ENCODE measurements around the gene CCR6. TPM values are rescaled to one million over a fixed set of nuclear protein-coding genes. Genes with fewer than 3 reads are reported as not detected.

CCR6 gene
- total and polyA plus RNA-seq, 2 of the 13 experiments (the other 11 are each of a cell fraction or from before 2014, with no cell fraction given) = 4.5 to 8.7 TPM

DNA sequence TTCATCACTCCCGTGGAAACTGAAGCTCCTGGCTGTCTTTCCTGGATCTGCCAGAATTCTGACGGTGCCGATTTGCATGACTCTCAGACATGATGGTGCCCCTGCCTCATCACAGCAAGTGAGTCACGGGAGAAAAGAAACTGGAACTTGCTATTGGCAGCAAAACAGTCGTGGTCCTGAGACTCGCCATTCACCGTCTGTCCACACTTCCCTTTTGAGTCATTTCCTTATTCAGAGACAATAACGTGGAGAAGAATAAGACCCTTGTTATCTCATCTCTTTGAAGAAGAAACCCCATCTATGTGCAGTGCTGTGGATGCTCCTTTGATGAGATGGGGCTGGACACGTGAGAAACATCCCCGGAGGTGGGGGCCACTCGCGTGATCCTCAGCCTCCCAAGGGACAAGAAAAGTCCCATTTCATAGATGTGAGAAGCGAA lies 30.6 kb downstream of the CCR6 start:
- ChIA-PET POLR2A (no interaction called here), CTCF (ENCODE audit: low intra/inter-chr PET ratio, low total read pairs) (no interaction called here)
- DNase-seq (ENCODE audit: low spot score) (peak; percentile 15), FAIRE-seq (no peak), ATAC-seq (no peak)
- TF ChIP-seq MNT (IDR thresholded peaks at IDR 0.05) (no peak), BHLHE40 (IDR thresholded peaks at IDR 0.05; ENCODE audit: low read length) (peak; percentile 68), SOX5 (CRISPR knock-in tag; IDR thresholded peaks at IDR 0.05; ENCODE audit: borderline replicate concordance) (0 out of 2 replicates have a peak, but pooled peaks have one; percentile 13), IRF2 (CRISPR knock-in tag; IDR thresholded peaks at IDR 0.05) (no peak)
- Histone ChIP-seq H2AFZ (ENCODE audit: low read length) (no peak overlapping the region), H3K27me3 (ENCODE audit: control insufficient read depth in 1 of 2, insufficient read depth in 2 of 2, low read length in 2 of 2) (peaks cover 12 to 91% of the 10 kb centered on the region in 2 experiments), H3K9ac (ENCODE audit: insufficient read depth, low read depth, low read length) (no peak overlapping the region), H3K36me3 (replicated peaks in 1 of 2; ENCODE audit: control insufficient read depth in 1 of 2, insufficient read depth in 2 of 2, low read length in 2 of 2) (no peaks in the 10 kb centered on the region), H4K20me1 (ENCODE audit: insufficient read depth, low read length) (no peaks in the 10 kb centered on the region), H3K27ac (ENCODE audit: extremely low read length, insufficient read depth, low read length) (no peak overlapping the region), H3K4me3 (replicated peaks in 1 of 3; ENCODE audit: insufficient read depth in 1 of 3, low read depth in 2 of 3, low read length in 3 of 3) (no peak overlapping the region), H3K79me2 (ENCODE audit: insufficient read depth, low read length) (no peaks in the 10 kb centered on the region), H3K9me3 (ENCODE audit: low read length) (no peaks in the 10 kb centered on the region), H3K4me1 (ENCODE audit: insufficient read depth, low read length) (peaks cover 14% of the 10 kb centered on the region; the same call in 1 of the 2 replicates), H3K4me2 (ENCODE audit: low read depth, low read length) (0 out of 2 replicates have a peak overlapping the region, but pooled peaks have one; percentile 13)
- no TSS peak for BruUV-seq (replicated peaks)
- intact Hi-C loops (cut with micrococcal nuclease; ENCODE audit: unreplicated experiment) = no loop called here
- 14% methylated on average over 13 of the region's 13 CpGs for WGBS (ENCODE audit: low lambda C conversion rate)
- in situ Hi-C loops (cut with HindIII; ENCODE audit: extremely low pct_ligation_motif_present, low pct_unique_long_range_greater_than_20kb) = no loop called here

- Histone ChIP-seq H3K9ac (ENCODE audit: insufficient read depth, low read depth, low read length) (no peak overlapping the region), H3K27ac (ENCODE audit: extremely low read length, insufficient read depth, low read length) (no peak overlapping the region), H3K4me2 (ENCODE audit: low read depth, low read length) (no peak overlapping the region), H3K36me3 (replicated peaks in 1 of 2; ENCODE audit: control insufficient read depth in 1 of 2, insufficient read depth in 2 of 2, low read length in 2 of 2) (no peaks in the 10 kb centered on the region), H4K20me1 (ENCODE audit: insufficient read depth, low read length) (no peaks in the 10 kb centered on the region), H3K4me3 (replicated peaks in 1 of 3; ENCODE audit: insufficient read depth in 1 of 3, low read depth in 2 of 3, low read length in 3 of 3) (no peak overlapping the region), H3K4me1 (ENCODE audit: insufficient read depth, low read length) (peaks cover 14% of the 10 kb centered on the region; the same call in 1 of the 2 replicates), H3K9me3 (ENCODE audit: low read length) (no peaks in the 10 kb centered on the region), H3K27me3 (ENCODE audit: control insufficient read depth in 1 of 2, insufficient read depth in 2 of 2, low read length in 2 of 2) (peaks cover 11 to 87% of the 10 kb centered on the region in 2 experiments; a peak in 4 of 5 replicates), H2AFZ (ENCODE audit: low read length) (no peak overlapping the region), H3K79me2 (ENCODE audit: insufficient read depth, low read length) (no peaks in the 10 kb centered on the region)
- BruUV-seq (replicated peaks) = no TSS peak
- intact Hi-C loops (cut with micrococcal nuclease; ENCODE audit: unreplicated experiment) (no loop called here), in situ Hi-C loops (cut with HindIII; ENCODE audit: extremely low pct_ligation_motif_present, low pct_unique_long_range_greater_than_20kb) (no loop called here)
- CTCF ChIA-PET (ENCODE audit: low intra/inter-chr PET ratio, low total read pairs) = no interaction called here
- WGBS (ENCODE audit: low lambda C conversion rate) = 28% methylated on average over 9 of the region's 9 CpGs
- ATAC-seq (peak; percentile 43), FAIRE-seq (no peak), DNase-seq (ENCODE audit: low spot score) (no peak)
- POLR2A ChIA-PET = no interaction called here
- TF ChIP-seq PAWR (CRISPR knock-in tag; IDR thresholded peaks at IDR 0.05; ENCODE audit: borderline replicate concordance) = no peak
- no peak for TF ChIP-seq HINFP (CRISPR knock-in tag; IDR thresholded peaks at IDR 0.05; ENCODE audit: low read depth)
- no peak for TF ChIP-seq SMAD1 (CRISPR knock-in tag; IDR thresholded peaks at IDR 0.05; ENCODE audit: borderline replicate concordance, low read depth)
- TF ChIP-seq AHR (CRISPR knock-in tag; IDR thresholded peaks at IDR 0.05) = no peak
- TF ChIP-seq ERF (CRISPR knock-in tag; IDR thresholded peaks at IDR 0.05) = no peak
- TF ChIP-seq, protein P1, sequence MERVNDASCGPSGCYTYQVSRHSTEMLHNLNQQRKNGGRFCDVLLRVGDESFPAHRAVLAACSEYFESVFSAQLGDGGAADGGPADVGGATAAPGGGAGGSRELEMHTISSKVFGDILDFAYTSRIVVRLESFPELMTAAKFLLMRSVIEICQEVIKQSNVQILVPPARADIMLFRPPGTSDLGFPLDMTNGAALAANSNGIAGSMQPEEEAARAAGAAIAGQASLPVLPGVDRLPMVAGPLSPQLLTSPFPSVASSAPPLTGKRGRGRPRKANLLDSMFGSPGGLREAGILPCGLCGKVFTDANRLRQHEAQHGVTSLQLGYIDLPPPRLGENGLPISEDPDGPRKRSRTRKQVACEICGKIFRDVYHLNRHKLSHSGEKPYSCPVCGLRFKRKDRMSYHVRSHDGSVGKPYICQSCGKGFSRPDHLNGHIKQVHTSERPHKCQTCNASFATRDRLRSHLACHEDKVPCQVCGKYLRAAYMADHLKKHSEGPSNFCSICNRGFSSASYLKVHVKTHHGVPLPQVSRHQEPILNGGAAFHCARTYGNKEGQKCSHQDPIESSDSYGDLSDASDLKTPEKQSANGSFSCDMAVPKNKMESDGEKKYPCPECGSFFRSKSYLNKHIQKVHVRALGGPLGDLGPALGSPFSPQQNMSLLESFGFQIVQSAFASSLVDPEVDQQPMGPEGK (CRISPR knock-in tag; IDR thresholded peaks at IDR 0.05) = no peak
- no peak for TF ChIP-seq ZNF264 (CRISPR knock-in tag; IDR thresholded peaks at IDR 0.05)
- TF ChIP-seq ZNF552 (CRISPR knock-in tag; IDR thresholded peaks at IDR 0.05; ENCODE audit: borderline replicate concordance) = no peak
- TF ChIP-seq RARG (CRISPR knock-in tag; IDR thresholded peaks at IDR 0.05; ENCODE audit: low read depth) = no peak
- TF ChIP-seq ZFP90 (CRISPR knock-in tag; IDR thresholded peaks at IDR 0.05; ENCODE audit: borderline replicate concordance) = no peak
Observed at GRCh38 chr6:167154291-167154690, 31.4 kb downstream of the CCR6 start.

Data from HepG2 (cell line).